GM12891 (cell line): ENCODE data around the gene LHX1.

Source experiments
- DNase-seq: peaks from one replicate; pipeline ENCODE4 v3.0.0; 2011; ENCODE audit warnings: low spot score; ENCODE audit not compliant: insufficient read length
- FAIRE-seq: peaks from 2 replicates; lab custom pipeline; 2011; peaks lifted over from hg19 to GRCh38; lab: Jason Lieb, UNC
- PAX5 ChIP-seq: IDR thresholded peaks from 2 replicates; pipeline ENCODE4 v1.6.1; 2011; ENCODE audit warnings: low read length, moderate library complexity, mild to moderate bottlenecking; ENCODE audit not compliant: insufficient read depth, severe bottlenecking
- POLR2A ChIP-seq: IDR thresholded peaks from 2 replicates; pipeline ENCODE4 v1.6.1; 2011; ENCODE audit warnings: low read depth, low read length, control low read depth
- POLR2AphosphoS5 ChIP-seq: IDR thresholded peaks from 2 replicates; pipeline ENCODE4 v1.6.1; 2011; ENCODE audit warnings: low read depth, low read length, control low read depth
- POU2F2 ChIP-seq: IDR thresholded peaks from 2 replicates; pipeline ENCODE4 v1.6.1; 2011; ENCODE audit warnings: low read depth, mild to moderate bottlenecking, control low read depth, low read length, moderate library complexity
- SPI1 ChIP-seq: IDR thresholded peaks from 2 replicates; pipeline ENCODE4 v1.6.1; 2011; ENCODE audit warnings: low read depth, low read length, control low read depth
- TAF1 ChIP-seq: IDR thresholded peaks from 2 replicates; pipeline ENCODE4 v1.6.1; 2011; ENCODE audit warnings: low read depth, low read length, control low read depth

Gene LHX1

DNA sequence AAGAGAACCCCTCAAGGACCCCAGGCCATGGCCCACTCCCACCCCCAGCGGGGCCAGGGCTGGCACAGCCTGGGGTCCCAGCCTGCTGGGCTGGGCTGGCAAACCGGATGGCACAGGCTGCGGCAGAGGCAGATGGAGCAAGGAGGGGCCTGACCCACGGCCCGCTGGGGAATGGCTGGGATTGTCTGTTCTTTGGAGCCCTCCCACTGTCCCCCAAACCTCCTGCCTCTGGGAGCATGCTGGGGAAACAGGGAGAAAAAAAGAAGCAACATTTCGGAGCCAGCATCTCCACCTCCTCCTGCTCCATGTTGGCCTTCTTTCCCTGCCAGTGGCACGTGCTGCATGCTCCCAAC, 37.1 kb upstream of the LHX1 start:
- FAIRE-seq (no peak), DNase-seq (no peak)
- TF ChIP-seq POU2F2: no peak

- TF ChIP-seq TAF1 (no peak), POLR2AphosphoS5 (no peak), PAX5 (no peak)
- FAIRE-seq (no peak), DNase-seq (no peak)
Observed at GRCh38 chr17:36901506-36901905, 35.8 kb upstream of the LHX1 start.

DNA sequence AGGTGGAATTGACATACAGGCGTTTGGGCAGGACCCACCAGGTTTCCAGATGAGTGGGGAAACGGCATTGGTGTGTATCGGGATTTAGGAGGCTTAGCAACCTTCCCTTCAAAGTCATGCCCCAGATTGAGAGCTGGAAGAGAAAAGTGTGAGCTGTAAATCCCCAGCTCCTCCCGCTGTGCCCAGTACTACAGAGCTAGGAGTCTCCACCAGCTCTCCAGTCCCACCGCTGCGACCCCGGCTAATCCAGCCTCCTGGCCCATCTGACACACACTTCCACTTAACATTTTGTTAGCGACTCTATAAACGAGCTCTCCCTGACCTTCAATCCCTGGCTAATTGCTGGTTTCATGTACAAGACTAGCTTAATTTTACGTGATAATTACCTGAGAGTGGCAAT, 29.9 kb upstream of the LHX1 start:
- FAIRE-seq (no peak), DNase-seq (no peak)
- TF ChIP-seq POU2F2 (no peak), POLR2AphosphoS5 (no peak), TAF1 (no peak), PAX5 (no peak), SPI1 (no peak), POLR2A (no peak)

DNA sequence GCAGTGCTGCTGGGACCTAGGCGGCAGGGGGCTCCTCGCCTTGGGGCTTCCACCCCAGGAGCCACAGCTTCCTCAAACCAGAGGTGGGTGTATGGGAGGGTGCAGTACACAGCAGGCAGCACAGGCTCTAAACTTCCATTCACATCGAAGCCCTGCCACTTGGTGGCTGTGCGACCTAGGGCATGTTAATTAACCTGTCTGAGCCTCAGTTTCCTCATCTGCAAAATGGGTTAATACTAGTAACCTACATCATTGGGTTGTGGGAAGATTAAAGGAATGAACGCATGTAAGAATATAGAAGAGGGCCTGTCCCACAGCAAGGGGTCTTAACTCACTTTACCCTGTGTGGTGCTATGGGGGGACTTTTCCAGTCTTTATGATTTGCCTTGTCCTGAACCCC, 26.8 kb upstream of the LHX1 start:
- DNase-seq: no peak
- no peak for FAIRE-seq
- TF ChIP-seq POLR2AphosphoS5: no peak
- TF ChIP-seq TAF1: no peak
- no peak for TF ChIP-seq POLR2A
- TF ChIP-seq PAX5: no peak
- TF ChIP-seq SPI1: no peak
- no peak for TF ChIP-seq POU2F2

GRCh38 chr17:36911001-36911400, 26.3 kb upstream of the LHX1 start:
- FAIRE-seq (no peak), DNase-seq (no peak)
- no peak for TF ChIP-seq POLR2AphosphoS5
- no peak for TF ChIP-seq TAF1
- no peak for TF ChIP-seq POLR2A
- no peak for TF ChIP-seq SPI1
- TF ChIP-seq PAX5: no peak

DNA sequence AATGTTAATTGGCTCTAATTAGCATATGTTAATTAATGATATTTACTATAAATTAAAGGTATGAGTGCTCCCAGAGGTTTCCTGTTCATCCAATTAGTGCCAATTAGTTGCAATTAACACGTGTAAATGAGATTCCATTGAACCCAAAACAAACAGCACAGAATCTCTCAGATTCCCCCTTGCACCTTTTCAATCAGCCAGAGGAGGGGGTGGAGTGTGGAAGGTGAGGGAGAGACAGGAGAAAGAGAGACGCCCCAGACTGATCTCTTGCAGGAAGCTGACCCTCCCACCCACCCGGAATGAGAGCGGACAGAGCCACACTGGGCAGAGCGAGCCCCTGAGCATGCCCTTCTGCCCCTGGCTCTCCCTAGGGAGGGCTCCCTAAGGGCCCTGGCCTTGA, 24.1 kb upstream of the LHX1 start:
- FAIRE-seq (no peak), DNase-seq (no peak)
- no peak for TF ChIP-seq SPI1
- TF ChIP-seq POLR2AphosphoS5: no peak
- no peak for TF ChIP-seq POU2F2
- TF ChIP-seq POLR2A: no peak
- TF ChIP-seq PAX5: no peak
- TF ChIP-seq TAF1: no peak

- no peak for TF ChIP-seq TAF1
- TF ChIP-seq POU2F2: no peak
- TF ChIP-seq POLR2AphosphoS5: no peak
- no peak for TF ChIP-seq SPI1
- TF ChIP-seq POLR2A: no peak
- FAIRE-seq: no peak
Observed at GRCh38 chr17:36918211-36918691, 19.0 kb upstream of the LHX1 start.

DNA sequence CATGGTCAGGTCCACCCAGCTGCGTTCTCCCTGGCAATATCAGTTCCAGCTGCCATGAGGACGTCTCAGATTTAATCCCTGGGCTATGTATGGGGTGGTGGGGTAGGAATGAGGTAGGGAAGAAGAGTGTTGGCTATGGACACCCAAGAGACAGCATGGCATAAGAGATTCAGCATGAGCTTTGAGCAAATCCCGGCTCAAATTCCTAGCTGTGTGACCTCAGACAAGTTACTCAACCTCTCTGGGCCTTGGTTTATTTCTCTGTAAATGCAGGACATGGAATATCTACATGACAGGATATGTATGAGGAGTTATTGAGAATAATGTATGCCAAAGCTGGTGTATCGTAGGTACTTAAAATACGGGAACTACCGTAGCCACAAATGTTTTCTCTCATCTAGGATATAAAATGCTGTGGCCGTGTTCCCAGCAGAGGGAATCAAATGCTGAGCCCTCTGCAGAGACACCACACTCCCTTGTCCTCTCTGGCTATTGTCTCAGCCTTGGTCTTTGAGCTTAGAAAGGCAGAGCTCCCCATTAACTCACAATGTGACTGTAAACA, 17.8 kb upstream of the LHX1 start:
- FAIRE-seq (no peak), DNase-seq (no peak)
- TF ChIP-seq POLR2AphosphoS5: no peak

More at GRCh38 chr17:36918211-36918691, 19.0 kb upstream of the LHX1 start:
- no peak for DNase-seq

GRCh38 chr17:36920032-36921005, 17.0 kb upstream of the LHX1 start:
- DNase-seq: no peak
- no peak for FAIRE-seq
- TF ChIP-seq POLR2AphosphoS5 (no peak), POLR2A (no peak), POU2F2 (no peak), SPI1 (no peak), PAX5 (no peak), TAF1 (no peak)

DNA sequence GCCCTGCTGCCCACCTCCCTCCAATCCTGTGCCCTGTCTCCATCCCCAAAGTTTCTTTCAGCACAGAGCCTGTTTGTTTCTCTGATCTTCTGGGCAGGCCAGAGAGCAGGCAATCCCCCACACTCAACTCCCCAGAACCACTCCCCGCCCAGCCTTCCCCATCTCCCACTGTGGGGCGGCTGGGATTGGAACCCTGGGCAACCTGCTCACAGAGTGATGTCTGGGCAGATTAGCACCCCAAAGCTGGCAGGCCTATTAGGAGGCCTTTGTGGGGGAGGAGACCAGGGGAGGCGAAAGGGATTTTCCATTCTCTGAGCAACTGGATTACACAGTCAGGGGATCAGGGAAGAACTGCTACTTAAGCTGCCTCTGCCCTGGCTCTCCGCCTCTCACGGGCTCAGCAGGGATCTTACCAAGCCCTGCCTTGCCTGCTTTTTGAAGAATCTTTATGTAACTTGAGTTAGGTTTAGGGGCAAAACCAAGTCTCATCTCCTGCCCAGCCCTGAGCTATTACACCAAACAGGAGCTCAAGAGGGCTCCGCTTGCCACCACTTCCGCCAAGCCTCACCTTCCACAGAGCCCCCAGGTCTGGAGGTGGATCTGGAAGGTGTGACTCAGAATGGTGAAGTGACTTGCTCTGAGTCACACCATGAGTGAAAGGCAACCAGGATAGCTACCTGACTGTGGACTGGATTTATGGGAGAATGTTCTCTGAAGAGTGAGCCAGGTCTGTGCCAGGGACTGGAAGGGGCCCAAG, 16.0 kb upstream of the LHX1 start:
- TF ChIP-seq SPI1: no peak
- TF ChIP-seq POLR2AphosphoS5: no peak
- TF ChIP-seq PAX5: no peak
- TF ChIP-seq POLR2A: no peak
- TF ChIP-seq TAF1: no peak
- TF ChIP-seq POU2F2: no peak
- FAIRE-seq (no peak), DNase-seq (no peak)
